Thoracic aorta (tissue), 2 donors: ENCODE data around the gene LUC7L2. TPM values are rescaled to one million over a fixed set of nuclear protein-coding genes. Genes with fewer than 3 reads are reported as not detected.

Experiments used
- ATAC-seq: fragments of 150-250 bp; one replicate; pipeline ENCODE4 v1.8.0; 2017; ENCODE audit warnings: low read depth; ENCODE audit not compliant: insufficient number of reproducible peaks, low FRiP score
- DNase-seq: peaks from one replicate; pipeline ENCODE4 v3.0.0-alpha.2; 2020; ENCODE audit warnings: low spot score
- H3K27ac ChIP-seq, 2 donors: fragments of 200-600 bp; sonication (generic); 1 replicate in 1 of 2; 2 replicates in 1 of 2; pipeline ENCODE4 v1.5.1; 2016; ENCODE audit warnings: mild to moderate bottlenecking in 2 of 2, moderate library complexity in 2 of 2
- H3K27me3 ChIP-seq: fragments of 200-600 bp; sonication (generic); replicated peaks from 2 replicates; pipeline ENCODE4 v1.6.0; 2016; ENCODE audit warnings: mild to moderate bottlenecking; ENCODE audit not compliant: insufficient read depth
- H3K36me3 ChIP-seq: fragments of 200-600 bp; sonication (generic); one replicate; pipeline ENCODE4 v1.5.1; 2016
- H3K4me1 ChIP-seq, 2 donors: fragments of 200-600 bp; sonication (generic); 1 replicate in 1 of 2; 2 replicates in 1 of 2; pipeline versions ENCODE4 v1.5.1 to v1.6.0; 2016; ENCODE audit warnings: low read depth in 2 of 2, mild to moderate bottlenecking in 1 of 2; ENCODE audit not compliant: control insufficient read depth in 1 of 2
- H3K4me3 ChIP-seq: fragments of 200-600 bp; sonication (generic); 2 replicates; pipeline ENCODE4 v1.5.1; 2016; ENCODE audit warnings: mild to moderate bottlenecking
- H3K9me3 ChIP-seq: fragments of 200-600 bp; sonication (generic); 2 replicates; pipeline ENCODE4 v1.5.1; 2016
- total RNA-seq, 2 donors: library from RNA; depleted of rRNA; stranded (reverse); fragments of >200 nt; gene quantifications; one replicate each; pipeline versions ENCODE4 v1.1.0 to v1.2.3, GENCODE V29; 2016
- TF ChIP-seq, protein P1 (sequence below): fragments of 200-600 bp; sonication (generic); IDR thresholded peaks from one replicate; pipeline ENCODE4 v1.5.1; 2019; ENCODE audit warnings: antibody characterized with exemption

LUC7L2 gene
- total RNA-seq, 2 donors from 2014 or later, result 73.4 to 137 TPM

DNA sequence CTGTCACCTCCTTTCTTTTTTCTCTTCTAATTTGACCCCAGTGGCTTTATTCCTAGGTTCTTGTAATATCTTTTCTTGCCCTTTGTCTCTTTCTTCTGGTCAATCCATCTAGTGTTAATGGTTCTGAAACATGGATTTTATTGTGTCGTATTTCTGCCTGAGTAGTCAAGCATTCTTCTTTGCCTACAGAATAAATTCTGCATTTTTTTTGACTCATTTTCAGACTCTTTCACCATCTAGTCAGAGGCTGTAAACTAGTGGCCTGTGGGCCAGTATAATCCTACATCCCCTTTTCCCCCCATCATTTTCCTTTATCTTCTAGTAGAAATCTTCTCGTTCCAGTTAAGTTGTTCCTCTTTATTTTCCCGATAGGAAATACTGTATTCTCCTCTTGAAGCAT lies 29.4 kb downstream of the LUC7L2 start:
- Histone ChIP-seq H3K27me3 (no peaks in the 10 kb centered on the region), H3K4me1 (no peaks in the 10 kb centered on the region), H3K36me3 (no peaks in the 10 kb centered on the region), H3K27ac (no peak overlapping the region), H3K4me3 (no peak overlapping the region), H3K9me3 (no peaks in the 10 kb centered on the region)
- DNase-seq (no peak), ATAC-seq (no peak)
- TF ChIP-seq, protein P1, sequence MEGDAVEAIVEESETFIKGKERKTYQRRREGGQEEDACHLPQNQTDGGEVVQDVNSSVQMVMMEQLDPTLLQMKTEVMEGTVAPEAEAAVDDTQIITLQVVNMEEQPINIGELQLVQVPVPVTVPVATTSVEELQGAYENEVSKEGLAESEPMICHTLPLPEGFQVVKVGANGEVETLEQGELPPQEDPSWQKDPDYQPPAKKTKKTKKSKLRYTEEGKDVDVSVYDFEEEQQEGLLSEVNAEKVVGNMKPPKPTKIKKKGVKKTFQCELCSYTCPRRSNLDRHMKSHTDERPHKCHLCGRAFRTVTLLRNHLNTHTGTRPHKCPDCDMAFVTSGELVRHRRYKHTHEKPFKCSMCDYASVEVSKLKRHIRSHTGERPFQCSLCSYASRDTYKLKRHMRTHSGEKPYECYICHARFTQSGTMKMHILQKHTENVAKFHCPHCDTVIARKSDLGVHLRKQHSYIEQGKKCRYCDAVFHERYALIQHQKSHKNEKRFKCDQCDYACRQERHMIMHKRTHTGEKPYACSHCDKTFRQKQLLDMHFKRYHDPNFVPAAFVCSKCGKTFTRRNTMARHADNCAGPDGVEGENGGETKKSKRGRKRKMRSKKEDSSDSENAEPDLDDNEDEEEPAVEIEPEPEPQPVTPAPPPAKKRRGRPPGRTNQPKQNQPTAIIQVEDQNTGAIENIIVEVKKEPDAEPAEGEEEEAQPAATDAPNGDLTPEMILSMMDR, result no peak

DNA sequence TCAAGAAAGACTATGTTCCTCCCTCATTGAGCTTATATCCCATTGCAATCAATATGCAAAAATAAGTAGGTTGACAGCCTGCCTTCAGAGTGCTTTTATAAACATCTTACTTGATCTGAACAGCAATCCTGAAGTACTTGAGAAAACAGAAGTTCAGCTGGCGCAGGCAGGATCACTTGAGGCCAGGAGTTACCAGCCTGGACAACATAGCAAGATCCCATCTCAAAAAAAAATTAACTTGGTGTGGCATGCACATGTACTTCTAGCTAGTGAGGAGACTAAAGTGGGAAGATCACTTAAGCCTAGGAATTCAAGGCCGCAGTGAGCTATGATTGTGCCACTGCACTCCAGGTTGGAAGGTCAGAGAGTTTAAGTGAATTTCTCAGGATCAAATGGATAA lies 30.1 kb downstream of the LUC7L2 start:
- no peaks in the 10 kb centered on the region for H3K9me3 ChIP-seq
- TF ChIP-seq, protein P1, result no peak
- no peak overlapping the region for H3K27ac ChIP-seq
- no peak for ATAC-seq
- DNase-seq, result no peak
- peaks cover 0 to 2% of the 10 kb centered on the region in 2 donors for H3K4me1 ChIP-seq
- no peaks in the 10 kb centered on the region for H3K27me3 ChIP-seq
- no peak overlapping the region for H3K4me3 ChIP-seq
- no peaks in the 10 kb centered on the region for H3K36me3 ChIP-seq

DNA sequence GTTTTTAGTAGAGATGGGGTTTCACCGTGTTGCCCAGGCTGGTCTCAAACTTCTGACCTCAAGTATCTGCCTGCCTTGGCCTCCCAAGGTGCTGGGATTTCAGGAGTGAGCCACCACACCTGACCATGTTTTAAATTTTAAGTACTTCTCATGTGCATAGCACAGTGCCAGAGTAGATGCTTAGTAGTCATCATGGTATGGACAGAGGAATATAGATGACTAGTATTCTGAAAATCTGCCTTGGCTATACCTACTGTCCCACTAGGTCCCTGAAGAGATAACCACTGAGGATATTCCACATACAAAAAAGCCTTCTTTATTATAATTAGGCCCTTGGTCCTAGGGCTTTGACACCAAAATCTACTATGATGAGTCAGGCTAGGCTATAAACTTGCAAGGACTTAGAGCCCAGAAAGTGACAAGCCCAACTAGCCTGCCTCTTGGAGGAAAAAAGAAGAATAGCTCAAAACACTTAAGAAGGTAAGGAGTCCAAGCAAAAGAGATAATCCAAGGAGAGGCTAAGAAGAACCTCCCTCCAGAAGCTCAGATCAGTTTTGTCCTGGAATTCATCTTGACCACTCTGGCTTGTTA lies 34.0 kb downstream of the LUC7L2 start:
- ATAC-seq (no peak), DNase-seq (no peak)
- Histone ChIP-seq H3K27ac (no peak overlapping the region), H3K4me1 (peaks cover 4 to 22% of the 10 kb centered on the region in 2 donors), H3K27me3 (no peaks in the 10 kb centered on the region), H3K36me3 (no peaks in the 10 kb centered on the region), H3K9me3 (no peaks in the 10 kb centered on the region), H3K4me3 (no peak overlapping the region)
- TF ChIP-seq, protein P1, result no peak

DNA sequence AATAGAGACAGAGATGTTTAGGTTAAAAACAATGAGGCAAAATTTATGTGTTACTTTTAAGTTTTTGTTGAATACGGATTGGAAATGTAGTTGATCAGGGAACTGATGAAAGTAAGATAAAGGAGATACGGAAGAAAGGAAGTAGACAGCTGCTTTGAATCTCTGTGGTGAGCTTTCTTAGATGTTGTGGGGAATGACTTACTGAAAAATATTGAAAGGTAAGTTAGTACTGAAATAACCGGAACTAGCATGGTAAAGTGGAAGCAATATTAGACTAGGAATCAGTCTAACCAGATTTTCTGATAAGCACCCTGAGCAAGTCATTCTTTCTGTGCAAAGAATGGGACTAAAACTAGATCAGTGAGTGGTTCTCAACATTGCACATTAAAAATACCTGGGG lies 34.8 kb downstream of the LUC7L2 start:
- Histone ChIP-seq H3K9me3 (no peaks in the 10 kb centered on the region), H3K36me3 (peaks cover 2% of the 10 kb centered on the region), H3K27me3 (no peaks in the 10 kb centered on the region), H3K27ac (no peak overlapping the region), H3K4me1 (peaks cover 4 to 22% of the 10 kb centered on the region in 2 donors), H3K4me3 (no peak overlapping the region)
- DNase-seq (no peak), ATAC-seq (no peak)
- TF ChIP-seq, protein P1, result no peak

DNA sequence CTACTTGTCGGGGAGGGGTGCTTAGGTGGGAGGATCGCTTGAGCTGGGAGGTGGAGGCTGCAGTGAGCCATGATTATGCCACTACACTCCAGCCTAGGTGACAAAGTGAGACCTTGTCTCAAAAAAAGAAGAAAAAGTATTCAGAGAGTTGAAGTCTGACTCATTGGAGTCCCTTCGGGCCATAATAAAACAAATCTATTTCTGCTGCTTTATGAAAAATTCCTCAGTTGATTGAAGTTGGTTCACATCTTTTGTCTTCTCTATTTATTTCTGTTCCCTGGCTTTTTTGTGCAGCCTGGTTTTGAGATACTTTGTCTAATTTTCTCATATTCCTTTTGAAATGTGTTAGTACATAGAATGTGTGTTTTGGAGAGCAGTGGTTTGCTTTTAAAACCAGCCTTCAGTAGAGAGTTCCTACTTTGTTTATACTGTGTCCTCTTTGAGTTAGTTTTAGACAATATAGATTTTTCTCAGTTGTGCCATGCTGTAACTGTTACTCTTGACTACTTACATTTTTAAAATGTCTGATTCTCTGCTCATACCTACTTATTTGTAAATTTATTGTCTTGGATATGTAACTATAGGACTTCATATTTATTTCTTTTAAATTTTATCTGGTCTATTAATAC lies 36.7 kb downstream of the LUC7L2 start:
- TF ChIP-seq, protein P1, result no peak
- Histone ChIP-seq H3K27me3 (no peaks in the 10 kb centered on the region), H3K4me3 (no peak overlapping the region), H3K27ac (peak overlapping the region in 1 of 2 donors; percentile 54), H3K9me3 (no peaks in the 10 kb centered on the region), H3K4me1 (peaks cover 4 to 22% of the 10 kb centered on the region in 2 donors), H3K36me3 (peaks cover 2% of the 10 kb centered on the region)
- DNase-seq (no peak), ATAC-seq (no peak)
